ENCODE measurements around the gene ACO1.
"Not testable (repeated sequence)": the region's sequence is repeated elsewhere in the genome, so short reads cannot be mapped to it uniquely, and the experiment has no call there.

ACO1 gene

DNA sequence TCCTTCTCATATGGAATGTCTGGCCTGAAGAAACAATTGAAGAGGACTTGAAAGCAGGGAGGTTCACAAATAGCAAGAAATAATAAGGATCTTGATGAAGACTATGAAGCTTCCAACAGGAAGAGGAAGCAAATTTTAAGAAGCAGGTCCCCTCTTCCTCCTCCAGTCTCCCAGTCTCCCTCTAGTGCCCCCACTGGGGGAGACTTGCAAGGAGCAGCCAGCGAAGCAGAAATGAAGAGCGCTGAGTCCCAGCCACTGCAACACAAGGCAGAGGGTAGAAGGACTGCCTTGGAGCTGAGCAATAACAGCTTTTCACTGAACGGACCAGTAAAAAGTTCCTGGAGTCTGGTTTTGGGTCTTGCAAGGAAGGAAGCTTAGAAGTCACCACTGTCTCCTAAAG is 32.6 kb upstream of the ACO1 start:
- no peaks in the 10 kb centered on the region for H3K9me3 ChIP-seq (ENCODE audit: control insufficient read depth, insufficient read depth, low read length)
- H3K27me3 ChIP-seq (ENCODE audit: control insufficient read depth, insufficient read depth, low read length), result no peaks in the 10 kb centered on the region
- H3K36me3 ChIP-seq (ENCODE audit: control insufficient read depth, insufficient read depth, low read length), result no peaks in the 10 kb centered on the region
- WGBS (ENCODE audit: insufficient coverage, insufficient read length), result no CpG with 5 or more reads among the region's 3 CpGs
- no peak for DNase-seq (ENCODE audit: low read depth, low spot score)
- no peak overlapping the region for H3K4me3 ChIP-seq (ENCODE audit: low read length)
- no peaks in the 10 kb centered on the region; the same call in none of the 2 replicates for H3K4me1 ChIP-seq (ENCODE audit: control insufficient read depth, insufficient read depth, low read length)
- H3K27ac ChIP-seq (ENCODE audit: low read length), result no peak overlapping the region

GRCh38 chr9:32353476-32353875 is 31.0 kb upstream of the ACO1 start:
- not testable (repeated sequence) for H3K9me3 ChIP-seq (ENCODE audit: control insufficient read depth, insufficient read depth, low read length); H3K36me3 ChIP-seq (ENCODE audit: control insufficient read depth, insufficient read depth, low read length); H3K4me3 ChIP-seq (ENCODE audit: low read length); H3K4me1 ChIP-seq (ENCODE audit: control insufficient read depth, insufficient read depth, low read length); H3K27ac ChIP-seq (ENCODE audit: low read length); H3K27me3 ChIP-seq (ENCODE audit: control insufficient read depth, insufficient read depth, low read length); DNase-seq (ENCODE audit: low read depth, low spot score)
- WGBS (ENCODE audit: insufficient coverage, insufficient read length), result no CpG with 5 or more reads among the region's 3 CpGs

- Histone ChIP-seq H3K36me3 (ENCODE audit: control insufficient read depth, insufficient read depth, low read length) (no peaks in the 10 kb centered on the region), H3K27me3 (ENCODE audit: control insufficient read depth, insufficient read depth, low read length) (no peaks in the 10 kb centered on the region), H3K27ac (ENCODE audit: low read length) (no peak overlapping the region), H3K9me3 (ENCODE audit: control insufficient read depth, insufficient read depth, low read length) (no peaks in the 10 kb centered on the region), H3K4me1 (ENCODE audit: control insufficient read depth, insufficient read depth, low read length) (no peaks in the 10 kb centered on the region; the same call in 1 of the 2 replicates), H3K4me3 (ENCODE audit: low read length) (no peak overlapping the region)
- no peak for DNase-seq (ENCODE audit: low read depth, low spot score)
- no CpG with 5 or more reads among the region's 4 CpGs for WGBS (ENCODE audit: insufficient coverage, insufficient read length)
Observed at GRCh38 chr9:32359452-32359851, 25.0 kb upstream of the ACO1 start.

DNA sequence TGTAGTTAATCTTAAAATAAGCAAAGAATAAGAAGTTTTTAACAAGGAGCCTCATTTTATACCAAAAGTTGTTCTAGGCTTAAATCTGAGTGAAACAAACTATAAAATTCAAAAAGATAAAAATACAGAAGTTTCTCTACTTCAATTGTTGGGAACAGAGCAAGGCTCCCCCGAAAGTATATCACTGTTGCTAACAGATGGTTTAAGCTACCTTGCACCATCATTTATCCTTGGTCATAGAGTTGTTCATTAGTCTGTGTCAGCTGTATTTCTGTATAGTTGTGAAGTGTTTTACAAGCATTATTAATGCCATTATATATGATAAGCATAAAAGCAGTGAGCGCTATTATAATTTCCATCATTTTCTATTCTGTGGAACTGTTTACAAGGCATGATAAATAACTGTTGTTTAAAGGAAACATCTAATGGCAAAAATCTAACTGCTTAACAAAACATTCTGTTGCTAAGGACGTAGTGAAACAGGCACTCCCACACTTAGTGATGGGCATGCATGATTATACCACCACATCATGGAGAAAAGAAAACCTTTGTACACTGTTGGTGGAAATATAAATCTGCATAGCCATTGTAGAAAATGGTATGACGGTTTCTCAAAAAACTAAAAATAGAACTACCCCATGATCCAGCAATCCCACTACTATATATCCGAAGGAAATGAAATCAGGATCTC is 23.3 kb upstream of the ACO1 start:
- Histone ChIP-seq H3K27ac (ENCODE audit: low read length) (no peak overlapping the region), H3K4me3 (ENCODE audit: low read length) (no peak overlapping the region), H3K4me1 (ENCODE audit: control insufficient read depth, insufficient read depth, low read length) (no peaks in the 10 kb centered on the region), H3K9me3 (ENCODE audit: control insufficient read depth, insufficient read depth, low read length) (no peaks in the 10 kb centered on the region), H3K36me3 (ENCODE audit: control insufficient read depth, insufficient read depth, low read length) (no peaks in the 10 kb centered on the region), H3K27me3 (ENCODE audit: control insufficient read depth, insufficient read depth, low read length) (no peaks in the 10 kb centered on the region)
- DNase-seq (ENCODE audit: low read depth, low spot score), result no peak
- WGBS (ENCODE audit: insufficient coverage, insufficient read length), result no CpG with 5 or more reads among the region's 5 CpGs

GRCh38 chr9:32371279-32371678 is 13.2 kb upstream of the ACO1 start:
- no peaks in the 10 kb centered on the region for H3K4me1 ChIP-seq (ENCODE audit: control insufficient read depth, insufficient read depth, low read length)
- DNase-seq (ENCODE audit: low read depth, low spot score), result no peak
- no peaks in the 10 kb centered on the region for H3K9me3 ChIP-seq (ENCODE audit: control insufficient read depth, insufficient read depth, low read length)
- no peaks in the 10 kb centered on the region for H3K27me3 ChIP-seq (ENCODE audit: control insufficient read depth, insufficient read depth, low read length)
- H3K27ac ChIP-seq (ENCODE audit: low read length), result no peak overlapping the region
- no peaks in the 10 kb centered on the region for H3K36me3 ChIP-seq (ENCODE audit: control insufficient read depth, insufficient read depth, low read length)
- no peak overlapping the region for H3K4me3 ChIP-seq (ENCODE audit: low read length)

- H3K27me3 ChIP-seq (ENCODE audit: control insufficient read depth, insufficient read depth, low read length), result no peaks in the 10 kb centered on the region
- no peak for DNase-seq (ENCODE audit: low read depth, low spot score)
- H3K36me3 ChIP-seq (ENCODE audit: control insufficient read depth, insufficient read depth, low read length), result no peaks in the 10 kb centered on the region
- no peaks in the 10 kb centered on the region for H3K9me3 ChIP-seq (ENCODE audit: control insufficient read depth, insufficient read depth, low read length)
- H3K27ac ChIP-seq (ENCODE audit: low read length), result no peak overlapping the region
- no CpG with 5 or more reads among the region's 2 CpGs for WGBS (ENCODE audit: insufficient coverage, insufficient read length)
- H3K4me1 ChIP-seq (ENCODE audit: control insufficient read depth, insufficient read depth, low read length), result no peaks in the 10 kb centered on the region
- no peak overlapping the region for H3K4me3 ChIP-seq (ENCODE audit: low read length)
Observed at GRCh38 chr9:32371679-32372078, 12.8 kb upstream of the ACO1 start.

DNA sequence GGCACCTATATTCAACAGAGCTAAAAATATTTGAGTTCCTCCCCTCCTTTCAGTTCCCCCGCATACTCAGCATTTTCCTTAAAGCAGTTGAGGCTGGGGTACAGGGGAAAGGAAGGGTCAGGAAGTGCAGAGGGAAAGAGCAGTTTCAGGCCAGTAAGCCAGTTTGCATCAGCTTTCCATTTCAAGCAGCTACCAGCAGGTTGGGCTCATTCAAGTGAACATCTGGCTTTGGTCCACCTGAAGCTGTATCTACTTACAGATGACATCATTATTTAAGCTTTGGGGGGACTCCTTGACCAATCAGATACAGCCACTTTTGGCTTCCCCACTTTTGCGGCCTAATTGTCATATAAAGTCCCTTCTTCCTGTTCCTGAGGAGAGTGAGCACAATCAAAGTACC is 8.2 kb upstream of the ACO1 start:
- Histone ChIP-seq H3K4me1 (ENCODE audit: control insufficient read depth, insufficient read depth, low read length) (no peaks in the 10 kb centered on the region), H3K4me3 (ENCODE audit: low read length) (no peak overlapping the region), H3K27me3 (ENCODE audit: control insufficient read depth, insufficient read depth, low read length) (no peaks in the 10 kb centered on the region), H3K9me3 (ENCODE audit: control insufficient read depth, insufficient read depth, low read length) (no peaks in the 10 kb centered on the region), H3K36me3 (ENCODE audit: control insufficient read depth, insufficient read depth, low read length) (no peaks in the 10 kb centered on the region), H3K27ac (ENCODE audit: low read length) (no peak overlapping the region)
- WGBS (ENCODE audit: insufficient coverage, insufficient read length), result no CpG with 5 or more reads among the region's 2 CpGs
- no peak for DNase-seq (ENCODE audit: low read depth, low spot score)

DNA sequence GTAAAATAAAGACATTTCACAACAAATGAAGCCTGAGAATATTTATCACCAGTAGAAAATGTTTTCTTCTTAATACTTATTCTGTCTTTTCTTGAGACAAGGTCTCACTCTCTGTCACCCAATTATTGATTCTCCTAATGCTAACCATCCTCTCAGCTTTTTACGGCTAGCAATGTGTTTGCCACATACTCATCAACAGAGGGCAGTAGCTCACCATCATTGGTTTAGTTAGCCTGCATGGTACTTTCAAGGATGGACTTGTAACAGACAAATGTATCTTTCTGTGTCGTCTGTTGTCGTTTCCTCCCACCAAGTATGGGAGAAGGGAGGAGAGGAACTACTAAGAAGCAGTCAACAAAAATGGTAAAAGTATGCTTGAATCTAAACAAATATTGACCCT is 5.9 kb upstream of the ACO1 start:
- H3K27me3 ChIP-seq (ENCODE audit: control insufficient read depth, insufficient read depth, low read length), result peaks cover 2% of the 10 kb centered on the region; the same call in 1 of the 2 replicates
- H3K4me1 ChIP-seq (ENCODE audit: control insufficient read depth, insufficient read depth, low read length), result no peaks in the 10 kb centered on the region
- H3K9me3 ChIP-seq (ENCODE audit: control insufficient read depth, insufficient read depth, low read length), result no peaks in the 10 kb centered on the region
- no peak overlapping the region for H3K27ac ChIP-seq (ENCODE audit: low read length)
- no CpG with 5 or more reads among the region's 3 CpGs for WGBS (ENCODE audit: insufficient coverage, insufficient read length)
- no peak for DNase-seq (ENCODE audit: low read depth, low spot score)
- H3K36me3 ChIP-seq (ENCODE audit: control insufficient read depth, insufficient read depth, low read length), result no peaks in the 10 kb centered on the region
- no peak overlapping the region for H3K4me3 ChIP-seq (ENCODE audit: low read length)

DNA sequence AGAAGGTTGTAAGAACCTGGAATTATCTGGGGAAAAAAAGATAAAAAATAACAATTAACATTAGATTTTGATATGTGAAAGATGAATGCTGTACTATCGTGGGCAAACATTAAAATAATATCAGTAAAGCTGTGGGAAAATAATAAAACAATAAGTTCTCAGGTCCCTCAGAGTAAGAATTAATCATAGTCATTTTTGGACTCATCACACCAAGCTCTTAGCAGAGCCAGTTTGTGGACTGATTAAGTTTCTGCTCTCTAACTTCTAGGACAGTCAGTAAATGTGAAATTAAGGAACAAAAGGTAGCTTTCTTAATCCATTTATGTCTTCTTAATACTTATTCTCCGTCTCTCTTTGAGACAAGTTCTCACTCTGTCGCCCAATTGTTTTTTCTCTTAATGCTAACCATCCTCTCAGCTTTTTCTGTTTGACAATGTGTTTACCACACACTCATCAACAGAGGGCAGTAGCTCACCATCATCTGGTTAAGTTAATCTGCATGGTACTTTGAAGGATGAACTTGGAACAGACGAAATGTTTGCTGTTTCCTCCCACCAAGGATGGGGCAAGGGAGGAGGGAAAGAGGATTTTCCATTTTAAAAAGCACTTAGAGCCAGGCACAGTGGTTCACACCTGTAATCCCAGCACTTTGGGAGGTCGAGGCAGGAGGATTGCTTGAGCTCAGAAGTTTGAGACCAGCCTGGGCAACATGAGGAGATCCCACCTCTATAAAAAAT is 5.3 kb upstream of the ACO1 start:
- DNase-seq (ENCODE audit: low read depth, low spot score), result peak; percentile 64
- no peaks in the 10 kb centered on the region for H3K4me1 ChIP-seq (ENCODE audit: control insufficient read depth, insufficient read depth, low read length)
- H3K9me3 ChIP-seq (ENCODE audit: control insufficient read depth, insufficient read depth, low read length), result no peaks in the 10 kb centered on the region
- peaks cover 2% of the 10 kb centered on the region; the same call in 1 of the 2 replicates for H3K27me3 ChIP-seq (ENCODE audit: control insufficient read depth, insufficient read depth, low read length)
- H3K36me3 ChIP-seq (ENCODE audit: control insufficient read depth, insufficient read depth, low read length), result no peaks in the 10 kb centered on the region
- no peak overlapping the region for H3K4me3 ChIP-seq (ENCODE audit: low read length)
- no CpG with 5 or more reads among the region's 5 CpGs for WGBS (ENCODE audit: insufficient coverage, insufficient read length)
- H3K27ac ChIP-seq (ENCODE audit: low read length), result no peak overlapping the region

DNA sequence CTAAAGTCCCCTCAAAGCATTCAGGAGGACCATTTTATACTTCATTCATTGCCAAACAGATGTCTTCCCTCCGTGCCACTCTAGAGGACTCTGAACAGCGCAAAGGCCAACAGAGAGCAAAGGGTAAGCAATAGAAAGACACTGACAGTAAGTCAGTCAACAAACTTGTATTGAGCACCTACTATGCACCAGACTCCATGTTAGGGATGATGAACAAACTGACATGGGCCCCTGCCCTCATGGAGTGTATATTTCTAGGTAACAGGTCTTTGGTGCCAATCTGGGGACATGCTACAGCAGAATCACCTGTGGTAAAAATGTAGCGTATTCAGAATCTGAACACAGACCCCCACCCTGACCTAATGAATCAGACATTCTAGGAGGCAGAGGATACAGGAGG is 3.5 kb upstream of the ACO1 start:
- Histone ChIP-seq H3K27ac (ENCODE audit: low read length) (no peak overlapping the region), H3K4me1 (ENCODE audit: control insufficient read depth, insufficient read depth, low read length) (no peaks in the 10 kb centered on the region), H3K36me3 (ENCODE audit: control insufficient read depth, insufficient read depth, low read length) (no peaks in the 10 kb centered on the region), H3K27me3 (ENCODE audit: control insufficient read depth, insufficient read depth, low read length) (peaks cover 2% of the 10 kb centered on the region; the same call in 1 of the 2 replicates), H3K4me3 (ENCODE audit: low read length) (no peak overlapping the region), H3K9me3 (ENCODE audit: control insufficient read depth, insufficient read depth, low read length) (no peaks in the 10 kb centered on the region)
- no CpG with 5 or more reads among the region's 3 CpGs for WGBS (ENCODE audit: insufficient coverage, insufficient read length)
- DNase-seq (ENCODE audit: low read depth, low spot score), result no peak
